ENCODE results near the gene HNRNPA2B1.

- TF ChIP-seq ZC3H10 (CRISPR knock-in tag; IDR thresholded peaks at IDR 0.05) (no peak), TSHZ2 (CRISPR knock-in tag; IDR thresholded peaks at IDR 0.05) (no peak), ZNF70 (CRISPR knock-in tag; IDR thresholded peaks at IDR 0.05) (no peak), ZNF8 (CRISPR knock-in tag; IDR thresholded peaks at IDR 0.05) (no peak), ARNTL (CRISPR knock-in tag; IDR thresholded peaks at IDR 0.05; ENCODE audit: borderline replicate concordance, low read depth) (no peak), BACH2 (CRISPR knock-in tag; IDR thresholded peaks at IDR 0.05; ENCODE audit: borderline replicate concordance) (no peak), ESRRG (CRISPR knock-in tag; IDR thresholded peaks at IDR 0.05) (no peak), CREB5 (CRISPR knock-in tag; IDR thresholded peaks at IDR 0.05; ENCODE audit: low read depth) (no peak; the same call in 1 of the 2 replicates), TOX (CRISPR knock-in tag; IDR thresholded peaks at IDR 0.05; ENCODE audit: borderline replicate concordance) (no peak), PATZ1 (CRISPR knock-in tag; IDR thresholded peaks at IDR 0.05; ENCODE audit: borderline replicate concordance) (0 out of 2 replicates have a peak, but pooled peaks have one; percentile 13), CSRNP3 (CRISPR knock-in tag; IDR thresholded peaks at IDR 0.05) (no peak; the same call in 1 of the 2 replicates), ZFP3 (CRISPR knock-in tag; IDR thresholded peaks at IDR 0.05) (no peak)
Measured at GRCh38 chr7:26190417-26190869, 10.1 kb downstream of the HNRNPA2B1 start.
